Gastroesophageal sphincter (tissue), 4 donors: ENCODE measurements around the gene VSTM5. TPM values are rescaled to one million over a fixed set of nuclear protein-coding genes. Genes with fewer than 3 reads are reported as not detected.

ENCODE experiments used
- ATAC-seq: fragments of 150-250 bp; one replicate; pipeline ENCODE4 v1.9.1; 2016; ENCODE audit warnings: mild to moderate bottlenecking, moderate library complexity
- H3K27ac ChIP-seq, 4 donors: fragments of 200-600 bp; sonication (generic) in 3 of 4; 1 replicate in 3 of 4; 2 replicates in 1 of 4; pipeline ENCODE4 v1.5.1; 2016 to 2019
- H3K27me3 ChIP-seq: fragments of 200-600 bp; sonication (generic); one replicate; pipeline ENCODE4 v1.5.1; 2019
- H3K36me3 ChIP-seq, 2 donors: fragments of 200-600 bp; sonication (generic); one replicate each; pipeline ENCODE4 v1.5.1; 2019; ENCODE audit warnings: control low read depth in 1 of 2
- H3K4me1 ChIP-seq, 3 donors: fragments of 200-600 bp; sonication (generic); 1 replicate in 2 of 3; 2 replicates in 1 of 3; pipeline ENCODE4 v1.5.1; 2016 to 2019; ENCODE audit warnings: control low read depth in 2 of 3
- H3K4me3 ChIP-seq, 2 donors: fragments of 200-600 bp; sonication (generic); one replicate each; pipeline ENCODE4 v1.5.1; 2019; ENCODE audit warnings: mild to moderate bottlenecking in 1 of 2, moderate library complexity in 1 of 2
- H3K9me3 ChIP-seq, 3 donors: fragments of 200-600 bp; sonication (generic); one replicate each; pipeline ENCODE4 v1.5.1; 2017 to 2019; ENCODE audit warnings: control low read depth in 2 of 3
- CTCF ChIP-seq, 4 experiments: fragments of 200-600 bp in 2 of 4; fragments of 450-650 bp in 2 of 4; sonication (generic) in 1 of 4; IDR thresholded peaks; one replicate each; pipeline ENCODE4 v1.5.1; 2017 to 2019; ENCODE audit warnings: antibody characterized with exemption in 4 of 4, mild to moderate bottlenecking in 2 of 4, moderate library complexity in 2 of 4
- EP300 ChIP-seq: sonication (generic); formaldehyde crosslinking; IDR thresholded peaks from one replicate; pipeline ENCODE4 v1.6.1; 2017; ENCODE audit warnings: antibody characterized with exemption, mild to moderate bottlenecking
- POLR2A ChIP-seq, 2 donors: fragments of 450-650 bp; IDR thresholded peaks; one replicate each; pipeline ENCODE4 v1.6.1; 2017; ENCODE audit warnings: antibody characterized with exemption in 2 of 2, mild to moderate bottlenecking in 2 of 2, moderate library complexity in 1 of 2
- POLR2AphosphoS5 ChIP-seq: sonication (generic); formaldehyde crosslinking; IDR thresholded peaks from one replicate; pipeline ENCODE4 v1.6.1; 2017; ENCODE audit warnings: antibody characterized with exemption
- WGBS, 2 donors: methylation state at CpG; one replicate each; pipeline ENCODE4 v1.1.5; 2018; ENCODE audit warnings: low coverage in 1 of 2; 5-methylcytosine and 5-hydroxymethylcytosine counted together
- total RNA-seq, 4 donors: library from RNA; depleted of rRNA; stranded (reverse); fragments of >200 nt; gene quantifications; one replicate each; pipeline ENCODE4 v1.1.0, GENCODE V29; 2016

The VSTM5 gene
- total RNA-seq, 4 donors from 2014 or later = 0.13 TPM; not detected in 3

GRCh38 chr11:93842461-93842860 lies 8.0 kb downstream of the VSTM5 start:
- 36 to 48% methylated on average over 4 to 5 of the region's 6 CpGs for WGBS, 2 donors

GRCh38 chr11:93842034-93842433 lies 8.4 kb downstream of the VSTM5 start:
- WGBS, 2 donors = 81 to 96% methylated on average over 4 of the region's 4 CpGs
- ATAC-seq = no peak
- H3K27ac ChIP-seq = no peak overlapping the region

More at GRCh38 chr11:93842461-93842860, 8.0 kb downstream of the VSTM5 start:
- no peak overlapping the region for H3K4me3 ChIP-seq
- TF ChIP-seq POLR2A (IDR thresholded peaks at IDR 0.05) (no peak), EP300 (no peak), POLR2AphosphoS5 (no peak), CTCF (IDR thresholded peaks at IDR 0.05) (no peak)
- H3K27me3 ChIP-seq = no peaks in the 10 kb centered on the region
- H3K9me3 ChIP-seq = no peaks in the 10 kb centered on the region
- no peaks in the 10 kb centered on the region for H3K36me3 ChIP-seq
- no peak overlapping the region for H3K27ac ChIP-seq
- no peaks in the 10 kb centered on the region for H3K4me1 ChIP-seq
- ATAC-seq = no peak

GRCh38 chr11:93841446-93841845 lies 9.0 kb downstream of the VSTM5 start:
- Histone ChIP-seq H3K9me3 (no peaks in the 10 kb centered on the region), H3K27ac (no peak overlapping the region), H3K27me3 (no peaks in the 10 kb centered on the region), H3K4me3 (no peak overlapping the region), H3K36me3 (no peaks in the 10 kb centered on the region), H3K4me1 (no peaks in the 10 kb centered on the region)
- no peak for TF ChIP-seq POLR2A (IDR thresholded peaks at IDR 0.05)
- TF ChIP-seq EP300 = no peak
- no peak for TF ChIP-seq POLR2AphosphoS5
- no peak for TF ChIP-seq CTCF (IDR thresholded peaks at IDR 0.05)
- no peak for ATAC-seq
- 100% methylated on average over 2 of the region's 2 CpGs; no CpG with 5 or more reads in 1 of the 2 donors for WGBS, 2 donors

More at GRCh38 chr11:93842034-93842433, 8.4 kb downstream of the VSTM5 start:
- Histone ChIP-seq H3K4me1 (no peaks in the 10 kb centered on the region), H3K27me3 (no peaks in the 10 kb centered on the region), H3K36me3 (no peaks in the 10 kb centered on the region), H3K9me3 (no peaks in the 10 kb centered on the region), H3K4me3 (no peak overlapping the region)
- TF ChIP-seq POLR2A (IDR thresholded peaks at IDR 0.05) = no peak
- TF ChIP-seq EP300 = no peak
- TF ChIP-seq POLR2AphosphoS5 = no peak
- TF ChIP-seq CTCF (IDR thresholded peaks at IDR 0.05) = no peak

- Histone ChIP-seq H3K9me3 (no peaks in the 10 kb centered on the region), H3K4me1 (no peaks in the 10 kb centered on the region), H3K4me3 (no peak overlapping the region), H3K36me3 (no peaks in the 10 kb centered on the region), H3K27me3 (no peaks in the 10 kb centered on the region), H3K27ac (no peak overlapping the region)
- no peak for ATAC-seq
- WGBS, 2 donors = 14 to 80% methylated on average over 1 of the region's 3 CpGs
- TF ChIP-seq CTCF (IDR thresholded peaks at IDR 0.05) = no peak
- no peak for TF ChIP-seq EP300
- no peak for TF ChIP-seq POLR2A (IDR thresholded peaks at IDR 0.05)
- no peak for TF ChIP-seq POLR2AphosphoS5
Measured at GRCh38 chr11:93840981-93841380, 9.4 kb downstream of the VSTM5 start.

- TF ChIP-seq POLR2A (IDR thresholded peaks at IDR 0.05) (no peak), CTCF (IDR thresholded peaks at IDR 0.05) (no peak), EP300 (no peak), POLR2AphosphoS5 (no peak)
- Histone ChIP-seq H3K9me3 (no peaks in the 10 kb centered on the region), H3K27ac (no peak overlapping the region), H3K4me3 (no peak overlapping the region), H3K4me1 (no peaks in the 10 kb centered on the region), H3K36me3 (no peaks in the 10 kb centered on the region), H3K27me3 (no peaks in the 10 kb centered on the region)
- no peak for ATAC-seq
- WGBS, 2 donors = 26 to 45% methylated on average over 2 of the region's 2 CpGs
Measured at GRCh38 chr11:93840180-93840579, 10.2 kb downstream of the VSTM5 start.
